C4-2B (cell line): ENCODE results near the gene ZBTB7A.

Experiments
- CTCF ChIP-seq: fragments of 450-650 bp; conservative IDR thresholded peaks from 2 replicates; pipeline ENCODE4 v1.5.1; 2017; ENCODE audit warnings: mild to moderate bottlenecking
- ZFX ChIP-seq: fragments of 450-650 bp; IDR thresholded peaks from 2 replicates; pipeline ENCODE4 v1.6.1; 2017

DNA sequence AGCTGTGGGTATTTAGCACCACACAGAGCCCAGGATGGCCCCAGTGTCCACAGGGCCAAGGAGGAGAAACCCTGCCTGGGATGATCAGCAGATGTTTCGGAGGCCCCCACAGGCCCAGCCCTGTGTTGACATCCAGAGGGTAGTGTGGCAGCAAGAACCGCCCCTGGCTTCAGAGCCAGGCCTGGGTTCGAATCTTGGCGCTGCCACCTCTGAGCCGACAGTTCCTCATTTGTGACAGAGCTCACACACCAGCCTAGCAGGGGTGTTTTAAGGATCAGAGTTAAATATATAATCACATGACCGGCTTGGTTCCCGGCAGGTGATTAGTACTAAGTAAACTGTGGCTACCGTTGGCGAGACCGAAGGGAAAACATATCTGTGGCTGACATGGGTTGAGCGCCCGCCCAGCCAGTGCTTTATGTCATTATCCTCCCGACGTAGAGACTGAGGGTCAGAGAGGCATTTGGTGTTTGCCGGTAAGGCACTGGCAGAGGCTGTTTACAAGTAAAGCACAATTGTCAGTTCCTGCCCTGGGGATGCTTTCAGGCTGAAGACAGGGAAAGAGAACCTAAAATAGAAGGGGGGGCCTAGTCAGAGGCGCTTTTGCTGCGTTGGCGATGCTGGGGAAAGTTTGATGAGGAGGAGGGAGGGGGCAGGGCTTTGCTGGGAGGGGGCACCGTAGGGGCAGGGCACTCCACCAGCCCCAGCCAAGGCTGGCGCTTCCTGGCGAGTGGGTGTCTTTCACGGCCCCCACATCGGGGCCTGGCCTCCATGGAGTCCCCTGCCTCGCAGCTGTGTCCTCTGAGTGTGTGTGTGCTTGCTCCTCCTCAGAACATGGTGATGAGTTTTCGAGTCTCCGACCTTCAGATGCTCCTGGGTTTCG is 54.4 kb downstream of the ZBTB7A start:
- TF ChIP-seq CTCF: no peak
- TF ChIP-seq ZFX: no peak
